ENCODE data around the gene ACKR3. TPM values are rescaled to one million over a fixed set of nuclear protein-coding genes. Genes with fewer than 3 reads are reported as not detected.

Gene ACKR3
- total RNA-seq, 4 donors from 2014 or later: 32.4 to 88.7 (median 55.0) TPM

- peaks cover 0 to 25% (median 4%) of the 10 kb centered on the region in 4 donors for H3K4me1 ChIP-seq
- no peaks in the 10 kb centered on the region for H3K9me3 ChIP-seq
- no peaks in the 10 kb centered on the region for H3K27me3 ChIP-seq
- no peaks in the 10 kb centered on the region for H3K36me3 ChIP-seq
- no peak overlapping the region for H3K4me3 ChIP-seq
- no peak for DNase-seq (ENCODE audit: low spot score in 2 of 2)
- WGBS, 2 donors: 55 to 70% methylated on average over 5 of the region's 5 CpGs
- no peak overlapping the region for H3K27ac ChIP-seq
- peak; percentile 60 to 73 (median 68) for TF ChIP-seq CTCF (IDR thresholded peaks at IDR 0.05)
- no peak for TF ChIP-seq POLR2A (IDR thresholded peaks at IDR 0.05)
Observed at GRCh38 chr2:236562434-236562833, 7.2 kb upstream of the ACKR3 start.

GRCh38 chr2:236563953-236564352 lies 5.7 kb upstream of the ACKR3 start:
- WGBS, 2 donors: 92 to 95% methylated on average over 4 of the region's 4 CpGs
- Histone ChIP-seq H3K36me3 (no peaks in the 10 kb centered on the region), H3K4me1 (peaks cover 0 to 39% (median 10%) of the 10 kb centered on the region in 4 donors), H3K9me3 (no peaks in the 10 kb centered on the region), H3K27ac (no peak overlapping the region), H3K4me3 (no peak overlapping the region), H3K27me3 (no peaks in the 10 kb centered on the region)
- TF ChIP-seq CTCF (IDR thresholded peaks at IDR 0.05) (no peak), EP300 (IDR thresholded peaks at IDR 0.05) (no peak), POLR2A (IDR thresholded peaks at IDR 0.05) (no peak)
- DNase-seq (ENCODE audit: low spot score in 2 of 2): no peak

GRCh38 chr2:236565212-236565611 lies 4.4 kb upstream of the ACKR3 start:
- no peak overlapping the region for H3K4me3 ChIP-seq
- no peak for DNase-seq (ENCODE audit: low spot score in 2 of 2)
- H3K36me3 ChIP-seq: no peaks in the 10 kb centered on the region
- H3K4me1 ChIP-seq: peaks cover 0 to 41% (median 11%) of the 10 kb centered on the region in 4 donors
- peak overlapping the region in 1 of 4 donors; percentile 94 for H3K27ac ChIP-seq
- no peaks in the 10 kb centered on the region for H3K9me3 ChIP-seq
- TF ChIP-seq EP300 (IDR thresholded peaks at IDR 0.05) (no peak), CTCF (IDR thresholded peaks at IDR 0.05) (no peak), POLR2A (IDR thresholded peaks at IDR 0.05) (no peak)
- H3K27me3 ChIP-seq: no peaks in the 10 kb centered on the region
- 55 to 81% methylated on average over 3 of the region's 3 CpGs for WGBS, 2 donors

- Histone ChIP-seq H3K4me3 (no peak overlapping the region), H3K27me3 (no peaks in the 10 kb centered on the region), H3K4me1 (peaks cover 0 to 41% (median 11%) of the 10 kb centered on the region in 4 donors), H3K27ac (peak overlapping the region in 3 of 4 donors; percentile 90 to 94 (median 91)), H3K9me3 (no peaks in the 10 kb centered on the region), H3K36me3 (no peaks in the 10 kb centered on the region)
- TF ChIP-seq POLR2A (IDR thresholded peaks at IDR 0.05) (no peak), EP300 (IDR thresholded peaks at IDR 0.05) (no peak), CTCF (IDR thresholded peaks at IDR 0.05) (no peak)
- WGBS, 2 donors: 91 to 96% methylated on average over 17 of the region's 17 CpGs
- no peak for DNase-seq (ENCODE audit: low spot score in 2 of 2)
Observed at GRCh38 chr2:236565879-236566402, 3.7 kb upstream of the ACKR3 start.

- no peak for TF ChIP-seq POLR2A (IDR thresholded peaks at IDR 0.05)
- TF ChIP-seq EP300 (IDR thresholded peaks at IDR 0.05): no peak
- TF ChIP-seq CTCF (IDR thresholded peaks at IDR 0.05): no peak
- no peak overlapping the region for H3K4me3 ChIP-seq
- no peaks in the 10 kb centered on the region for H3K27me3 ChIP-seq
- peak overlapping the region; percentile 79 to 94 (median 90) for H3K27ac ChIP-seq
- peaks cover 0 to 42% (median 11%) of the 10 kb centered on the region in 4 donors for H3K4me1 ChIP-seq
- DNase-seq (ENCODE audit: low spot score in 2 of 2): no peak
- H3K9me3 ChIP-seq: no peaks in the 10 kb centered on the region
- WGBS, 2 donors: 74 to 76% methylated on average over 6 of the region's 6 CpGs
- no peaks in the 10 kb centered on the region for H3K36me3 ChIP-seq
Observed at GRCh38 chr2:236566596-236566995, 3.0 kb upstream of the ACKR3 start.

All from tibial nerve (tissue), 4 donors.